Measurements from ENCODE around the gene MTUS2.

- no peak for TF ChIP-seq EZH2phosphoT487 (IDR thresholded peaks at IDR 0.05; ENCODE audit: low read length)
- TF ChIP-seq CTCF (IDR thresholded peaks at IDR 0.05; ENCODE audit: low read length), result no peak
These were observed 730.4 kb downstream of the MTUS2 start for GRCh38 chr13:29550430-29550988.

Measured in MM.1S (cell line).